NCI-H82 treated with DMSO at 0.1 percent for 48 hours (cell line): ENCODE results near the gene BBX.

Experiments used
- DNase-seq: peaks from one replicate; lab custom pipeline; 2025; ENCODE audit not compliant: unreplicated experiment; lab: John Stamatoyannopoulos, UW

Gene BBX

DNA sequence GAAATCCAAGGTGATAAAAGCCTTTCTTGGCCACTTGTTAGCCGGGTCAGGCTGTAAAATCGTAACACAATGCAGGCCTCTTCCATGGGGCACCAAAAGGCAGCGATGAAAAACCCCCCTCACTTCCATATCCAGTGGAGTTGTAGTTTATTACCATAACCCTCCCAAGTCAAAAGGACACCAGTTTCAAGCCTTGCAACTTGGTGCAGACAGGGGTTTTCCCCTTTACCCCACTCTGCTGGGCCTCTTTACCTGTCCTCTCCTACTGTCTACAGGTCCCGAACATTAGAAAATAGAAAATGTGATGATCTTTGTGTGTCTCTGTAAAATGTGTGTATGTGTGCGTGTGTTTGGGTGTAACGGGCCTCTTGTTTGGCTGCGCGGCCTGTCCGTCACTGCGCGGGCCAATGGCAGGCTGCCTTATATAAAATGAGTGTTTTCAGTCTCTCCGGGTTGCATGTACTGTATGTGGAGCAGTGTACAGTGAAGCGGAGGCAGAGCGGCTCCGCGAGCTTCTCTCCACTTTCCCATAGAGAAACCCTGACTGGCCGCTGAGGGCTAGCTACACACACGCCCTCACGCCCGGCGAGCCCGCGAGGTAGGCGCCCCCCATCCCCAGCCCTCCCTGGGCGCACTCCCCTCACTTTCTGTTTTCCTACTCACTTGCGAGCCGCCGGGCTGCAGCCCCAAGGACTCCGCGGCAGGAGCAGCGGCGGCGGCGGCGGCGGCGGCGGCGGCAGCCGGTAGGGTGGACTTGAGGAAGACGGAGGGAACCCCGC lies at the start of gene BBX:
Gene BBX (plus strand): TSS at position 453 of the 779 bp plus-strand sequence. CDS start 187,499 bp downstream, outside the sequence.
- peak; percentile 94 for DNase-seq

DNA sequence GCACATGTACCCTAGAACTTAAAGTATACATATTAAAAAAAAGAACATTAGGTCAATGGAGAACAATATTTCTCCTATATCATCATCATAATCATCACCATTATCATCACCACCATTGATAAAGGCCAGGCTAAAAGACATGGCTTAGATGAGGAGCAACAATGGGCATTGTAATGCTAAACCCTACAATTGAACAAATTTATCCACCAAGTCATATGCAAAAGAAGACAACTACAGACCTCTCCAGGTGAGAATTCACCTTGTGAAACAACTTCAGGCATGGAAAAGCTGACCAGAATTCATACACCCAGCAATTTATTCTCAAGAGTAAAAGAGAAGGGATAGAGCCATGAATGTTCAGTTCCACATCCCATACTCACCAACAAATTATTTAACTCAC lies 46.3 kb upstream of the BBX start:
- DNase-seq, result no peak

GRCh38 chr3:107487490-107487889 lies 35.3 kb upstream of the BBX start:
- no peak for DNase-seq

DNA sequence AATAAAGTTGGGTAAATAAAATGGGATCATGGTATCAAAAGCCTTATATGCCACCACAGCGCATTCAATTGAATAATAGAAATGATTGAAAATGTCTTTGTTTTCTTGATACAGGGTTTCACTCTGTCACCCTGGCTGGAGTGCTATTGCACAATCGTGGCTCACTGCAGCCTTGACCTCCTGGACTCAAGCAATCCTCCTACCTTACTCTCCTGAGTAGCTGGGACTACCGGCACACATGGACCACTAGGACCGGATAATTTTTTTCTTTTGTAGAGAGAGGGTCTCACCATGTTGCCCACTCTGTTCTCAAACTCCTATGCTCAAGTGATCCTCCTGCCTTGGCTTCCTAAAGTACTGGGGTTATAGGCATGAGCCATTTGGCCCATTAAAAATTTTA lies 33.8 kb upstream of the BBX start:
- DNase-seq, result no peak

DNA sequence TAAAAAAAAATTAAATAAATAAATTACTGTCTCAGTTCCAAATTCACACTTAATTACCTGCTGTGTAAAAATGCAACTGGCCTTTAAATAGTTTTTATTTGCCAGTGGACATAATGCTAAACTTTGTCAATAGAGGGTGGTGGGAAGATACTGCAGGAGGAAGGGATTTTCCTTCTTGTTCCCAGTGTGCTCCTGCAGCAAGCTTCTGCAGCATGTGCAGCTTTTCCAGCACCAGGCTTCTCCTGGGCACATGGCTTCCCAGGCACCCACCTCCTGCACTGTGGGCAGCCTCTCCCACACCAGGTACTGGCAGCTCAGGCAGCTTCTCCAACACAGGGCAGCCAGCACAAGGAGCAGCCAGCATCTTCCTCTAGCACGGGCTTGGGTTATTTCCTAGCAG lies 29.6 kb upstream of the BBX start:
- DNase-seq, result no peak

- no peak for DNase-seq
These were observed 25.9 kb upstream of the BBX start for GRCh38 chr3:107496855-107497254.

- DNase-seq, result no peak
These were observed 24.1 kb upstream of the BBX start for GRCh38 chr3:107498646-107499045.

DNA sequence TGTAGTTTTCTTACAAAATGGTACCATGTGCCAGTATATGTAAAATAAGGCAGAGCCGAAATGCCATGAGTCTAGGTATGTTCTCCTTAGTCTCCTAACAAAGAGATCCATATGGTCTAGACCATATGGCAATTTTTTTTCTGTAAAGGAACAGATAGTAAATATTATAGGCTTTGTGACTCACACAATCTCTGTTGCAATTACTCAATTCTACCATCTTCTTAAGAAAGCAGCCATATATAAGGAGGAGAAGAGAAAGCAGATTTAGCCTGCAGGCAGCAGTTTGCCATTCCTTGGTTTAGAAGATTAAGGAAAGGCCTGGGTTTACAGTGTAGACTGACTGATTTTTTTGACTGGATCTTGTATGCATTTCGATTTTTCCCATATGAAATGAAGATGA lies 16.3 kb upstream of the BBX start:
- DNase-seq, result no peak

DNA sequence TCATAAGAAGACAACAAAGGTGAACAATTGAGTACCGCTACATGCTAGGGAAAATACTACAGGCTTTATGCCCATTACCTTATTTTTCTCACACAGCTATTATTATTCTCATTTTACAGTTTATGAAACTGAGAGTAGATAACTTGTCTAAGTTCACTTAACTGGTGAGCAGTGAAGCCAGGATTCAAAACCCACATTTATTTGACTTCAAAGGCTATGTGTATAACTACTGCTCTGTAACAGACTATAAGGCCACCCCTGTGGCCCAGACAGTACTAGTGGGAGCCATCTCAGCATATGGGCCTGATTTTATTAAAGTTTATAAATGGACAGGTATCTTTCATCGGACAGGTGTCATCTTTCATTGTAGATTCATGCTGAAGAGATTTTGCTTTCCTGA lies 14.4 kb upstream of the BBX start:
- DNase-seq, result no peak

- no peak for DNase-seq
These were observed 10.7 kb upstream of the BBX start for GRCh38 chr3:107512108-107512507.

GRCh38 chr3:107514453-107514852 lies 8.3 kb upstream of the BBX start:
- DNase-seq, result no peak

DNA sequence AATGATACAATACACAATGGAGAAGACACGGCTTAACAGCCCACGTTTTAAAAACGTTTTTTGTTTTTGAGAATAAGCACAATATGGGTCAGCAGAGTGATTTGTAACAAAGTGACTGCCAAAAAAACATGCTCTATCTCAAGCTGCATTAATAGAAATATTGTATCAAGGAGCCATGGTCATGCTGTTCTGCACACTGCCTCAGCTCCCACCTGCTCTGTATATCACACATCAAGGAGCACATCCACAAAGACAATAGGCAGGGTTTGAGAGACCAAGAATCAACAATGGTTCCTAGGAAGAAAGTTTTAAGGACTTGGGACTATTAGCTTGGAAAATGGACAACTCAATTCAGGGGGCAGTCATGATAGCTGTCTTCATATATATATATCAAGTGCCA lies 6.3 kb upstream of the BBX start:
- no peak for DNase-seq

- no peak for DNase-seq
These were observed 2.2 kb upstream of the BBX start for GRCh38 chr3:107520535-107520934.

DNA sequence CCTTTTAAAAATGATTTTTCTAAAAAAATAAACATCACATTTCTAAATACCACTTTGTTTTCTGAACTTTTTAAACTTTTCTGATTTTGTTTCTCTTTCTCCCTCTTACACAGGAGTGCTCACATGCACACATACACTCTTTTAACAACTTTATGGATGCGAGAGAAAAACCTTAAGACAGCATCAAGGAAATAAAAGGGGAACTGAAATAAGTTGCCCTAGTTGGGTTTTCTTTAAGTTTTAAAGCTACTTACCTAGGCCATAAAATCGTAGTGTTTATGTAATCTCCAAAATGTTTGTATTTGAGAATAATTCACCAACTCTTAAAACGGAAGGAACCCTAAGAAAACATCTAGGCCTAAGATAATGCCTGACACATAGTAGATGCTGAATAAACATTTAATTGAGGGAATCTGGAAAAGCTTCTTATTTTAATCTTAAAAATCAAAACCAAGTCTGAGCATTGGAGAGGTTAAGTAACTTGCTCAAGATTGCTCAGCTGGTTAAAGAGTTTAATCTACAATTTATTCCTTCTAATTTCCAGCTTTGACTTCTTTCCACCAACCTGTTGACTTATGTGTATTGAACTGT lies 1.2 kb upstream of the BBX start:
- DNase-seq, result no peak

- no peak for DNase-seq
These were observed 452 bp downstream of the BBX start for GRCh38 chr3:107523289-107523538.

- peak; percentile 61 for DNase-seq
These were observed 970 bp downstream of the BBX start for GRCh38 chr3:107523539-107524325.

GRCh38 chr3:107524326-107524840 lies 1.6 kb downstream of the BBX start:
- DNase-seq, result no peak

GRCh38 chr3:107524841-107525643 lies 2.3 kb downstream of the BBX start:
- DNase-seq, result no peak

GRCh38 chr3:107525644-107526305 lies 3.0 kb downstream of the BBX start:
- no peak for DNase-seq

GRCh38 chr3:107531917-107532469 lies 9.2 kb downstream of the BBX start:
- no peak for DNase-seq
